GM18520 (cell line): ENCODE results near the gene LGI2.
"Not testable (repeated sequence)": the region's sequence is repeated elsewhere in the genome, so short reads cannot be mapped to it uniquely, and the experiment has no call there.

Experiments used
- ATAC-seq: cut with Tn5 transposase; IDR thresholded peaks from one replicate; pipeline ENCODE4 v1.9.1; 2021; ENCODE audit not compliant: unreplicated experiment

Gene LGI2

GRCh38 chr4:25050370-25051078, 19.8 kb upstream of the LGI2 start:
- ATAC-seq: no peak

DNA sequence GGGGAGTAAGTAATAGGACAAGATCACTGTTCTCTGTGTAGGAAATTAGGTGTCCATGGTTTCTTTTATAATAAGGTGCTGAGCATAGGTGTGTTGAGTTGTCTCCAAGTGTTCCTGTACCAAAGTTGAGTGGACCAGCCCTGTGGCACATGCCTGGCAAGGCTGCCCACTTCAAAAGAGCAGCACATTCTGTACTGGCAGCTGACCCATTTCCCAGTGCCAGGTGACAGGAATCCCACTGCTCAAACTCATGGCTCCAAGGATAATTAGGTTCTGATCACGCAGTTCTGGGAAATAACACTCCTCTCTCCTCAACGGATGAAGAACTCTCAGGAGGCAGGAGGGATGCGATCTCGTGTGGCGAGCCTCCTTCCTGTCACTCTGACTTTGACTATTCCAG, 12.8 kb upstream of the LGI2 start:
- no peak for ATAC-seq

DNA sequence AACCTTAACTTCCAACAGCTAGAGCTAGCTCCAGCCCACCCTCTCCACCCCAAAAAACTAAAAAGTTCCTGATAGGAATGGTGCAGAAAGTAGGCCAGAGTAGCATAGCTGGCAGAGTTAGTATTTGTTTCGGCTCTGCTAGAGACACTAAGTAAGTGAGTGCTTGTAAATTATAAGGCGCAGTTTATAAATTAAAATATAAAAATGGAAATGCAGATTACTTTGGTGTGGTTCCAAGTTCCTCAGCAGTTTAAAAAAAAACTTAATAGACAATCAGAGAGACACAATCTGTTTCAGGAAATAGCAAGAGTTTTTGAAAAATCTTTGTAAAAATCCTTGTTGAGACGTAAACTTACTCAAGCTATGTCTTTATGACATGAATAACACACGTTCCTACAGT, 2.8 kb upstream of the LGI2 start:
- no peak for ATAC-seq

- ATAC-seq: no peak
Measured at GRCh38 chr4:25032126-25032525, 1.4 kb upstream of the LGI2 start.

GRCh38 chr4:25031077-25031621, 403 bp upstream of the LGI2 start:
- no peak for ATAC-seq

GRCh38 chr4:25029479-25030276, 1.1 kb downstream of the LGI2 start:
- no peak for ATAC-seq

DNA sequence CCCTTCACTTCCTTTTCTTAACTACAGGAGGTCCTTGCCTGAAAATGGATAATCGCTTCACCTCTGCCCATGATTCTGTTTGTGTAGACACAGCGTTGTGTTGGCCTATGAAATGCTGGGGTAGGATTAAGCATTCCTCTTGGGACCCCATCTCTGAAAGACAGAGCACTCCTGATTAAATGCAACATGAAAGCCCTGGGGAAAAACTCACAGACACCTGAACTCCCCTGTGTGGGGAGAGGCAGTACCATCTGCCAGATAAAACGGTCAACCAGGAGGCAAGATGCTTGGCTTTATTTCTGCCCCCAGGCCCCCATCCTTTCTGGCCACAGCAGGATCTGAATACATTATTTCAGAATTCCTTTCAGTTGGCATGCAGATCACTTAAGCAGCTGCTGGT, 1.9 kb downstream of the LGI2 start:
- no peak for ATAC-seq

GRCh38 chr4:25022766-25023165, 8.0 kb downstream of the LGI2 start:
- no peak for ATAC-seq

- no peak for ATAC-seq
Measured at GRCh38 chr4:25021216-25021615, 9.5 kb downstream of the LGI2 start.

DNA sequence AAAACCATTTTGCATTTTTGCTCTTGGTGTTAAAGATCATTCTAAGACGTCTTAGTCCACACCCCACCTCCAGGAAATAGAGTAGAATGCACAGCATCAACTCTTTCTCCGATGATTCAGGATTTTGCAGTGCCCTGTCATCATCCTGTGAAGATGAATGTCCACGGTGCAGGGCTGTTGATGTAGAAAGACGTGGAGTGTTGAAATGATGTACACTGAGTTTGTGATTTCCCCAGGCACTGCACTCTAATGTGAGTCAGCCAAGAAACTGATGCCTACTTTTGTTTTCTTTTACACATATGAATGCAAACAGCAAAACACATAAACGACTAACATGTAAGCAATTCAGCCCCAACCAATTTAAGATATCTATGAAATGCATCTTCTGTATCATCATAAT, 10.5 kb downstream of the LGI2 start:
- no peak for ATAC-seq

- no peak for ATAC-seq
Measured at GRCh38 chr4:25019501-25019900, 11.2 kb downstream of the LGI2 start.

DNA sequence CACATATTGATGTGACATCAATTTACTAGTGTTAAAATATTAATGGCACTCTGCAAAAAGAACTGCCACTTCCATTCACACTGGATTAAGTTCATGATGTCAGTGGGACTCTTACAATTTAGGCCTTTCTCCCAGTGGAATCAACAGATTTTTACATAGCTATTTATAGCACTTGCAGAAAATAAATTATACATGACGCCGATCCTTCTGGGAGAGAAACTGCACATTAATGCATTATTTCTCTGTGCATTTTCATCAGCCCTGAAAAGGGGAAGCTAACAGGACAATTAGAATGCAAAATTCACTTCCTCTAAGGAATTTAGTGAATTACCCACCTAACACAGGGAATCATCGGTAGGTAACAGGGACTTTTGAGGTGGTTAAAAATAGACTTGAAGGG, 15.7 kb downstream of the LGI2 start:
- ATAC-seq: no peak

DNA sequence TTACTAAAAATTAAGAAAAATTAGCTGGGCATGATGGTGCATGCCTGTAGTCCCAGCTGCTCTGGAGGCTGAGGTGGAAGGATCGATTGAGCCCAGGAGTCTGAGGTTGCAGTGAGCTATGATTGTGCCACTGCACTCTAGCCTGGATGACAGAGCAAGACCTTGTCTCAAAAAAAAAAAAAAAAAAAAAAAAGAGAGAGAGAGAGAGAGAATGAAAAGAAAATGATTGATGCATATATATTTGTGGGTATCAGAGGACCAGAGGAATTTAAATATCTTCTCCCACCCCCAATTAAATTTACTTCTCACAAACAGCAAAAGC, 16.1 kb downstream of the LGI2 start:
- ATAC-seq: not testable (repeated sequence)

DNA sequence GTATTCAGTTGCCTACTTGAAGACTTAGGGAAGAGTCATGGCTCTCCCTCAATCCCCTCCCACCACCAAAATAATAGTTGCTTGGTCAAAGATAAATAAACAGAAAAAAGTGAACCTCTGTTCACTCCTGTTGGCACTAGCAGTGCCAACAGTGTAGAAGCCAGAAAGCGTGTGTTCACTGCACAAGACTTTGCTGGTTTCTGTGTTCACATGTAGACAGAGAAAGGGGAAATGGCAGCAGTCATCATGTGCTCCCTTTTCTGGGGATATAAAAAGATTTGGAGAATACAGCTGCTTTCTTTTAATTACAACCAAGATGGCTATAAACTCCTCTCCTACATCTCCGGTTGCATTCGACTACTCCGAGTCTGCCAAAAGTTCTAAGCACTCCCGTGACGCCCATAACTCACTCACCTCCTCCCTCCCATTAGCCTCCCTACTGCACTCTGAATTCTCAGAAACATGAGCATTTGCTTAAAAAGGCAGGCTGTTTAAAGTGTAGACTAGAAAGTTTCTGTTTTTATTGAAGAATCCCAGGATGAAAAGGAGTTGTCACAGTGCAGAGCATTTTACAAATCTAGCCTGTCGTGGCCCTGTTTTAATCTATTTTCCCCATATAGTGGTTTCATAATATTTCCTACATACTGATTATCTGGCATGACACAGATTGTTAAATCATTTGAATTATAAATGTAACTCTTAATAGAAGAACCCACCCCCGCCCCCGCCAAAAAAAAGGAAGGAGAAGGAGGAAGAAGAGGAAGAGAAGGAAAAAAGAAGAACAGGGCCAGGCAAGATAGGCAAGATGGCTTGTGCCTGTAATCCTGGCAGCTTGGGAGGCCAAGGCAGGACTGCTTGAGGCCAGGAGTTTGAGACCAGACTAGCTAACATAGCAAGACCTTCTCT, 16.7 kb downstream of the LGI2 start:
- no peak for ATAC-seq

DNA sequence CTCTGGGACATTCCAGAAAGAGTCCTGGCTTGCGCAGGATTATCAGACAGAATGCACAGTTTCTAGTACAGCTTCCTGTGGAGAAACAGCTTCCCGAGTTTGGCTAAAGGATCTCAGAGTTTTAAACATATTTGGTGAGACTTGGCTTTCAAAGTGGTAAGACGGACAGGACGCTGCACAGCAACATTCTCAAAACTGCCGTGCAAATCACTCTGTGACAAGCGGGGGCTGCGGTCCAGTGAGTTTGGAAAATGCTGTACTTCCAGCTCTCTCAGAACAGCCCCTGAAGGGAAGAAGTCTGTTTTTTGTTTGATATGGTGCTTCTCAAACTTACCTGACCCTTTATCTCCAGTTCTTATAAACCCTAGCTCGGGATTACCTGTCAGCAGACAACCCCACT, 18.1 kb downstream of the LGI2 start:
- no peak for ATAC-seq

- no peak for ATAC-seq
Measured at GRCh38 chr4:25011135-25011866, 19.4 kb downstream of the LGI2 start.

GRCh38 chr4:25007598-25007997, 23.1 kb downstream of the LGI2 start:
- no peak for ATAC-seq

DNA sequence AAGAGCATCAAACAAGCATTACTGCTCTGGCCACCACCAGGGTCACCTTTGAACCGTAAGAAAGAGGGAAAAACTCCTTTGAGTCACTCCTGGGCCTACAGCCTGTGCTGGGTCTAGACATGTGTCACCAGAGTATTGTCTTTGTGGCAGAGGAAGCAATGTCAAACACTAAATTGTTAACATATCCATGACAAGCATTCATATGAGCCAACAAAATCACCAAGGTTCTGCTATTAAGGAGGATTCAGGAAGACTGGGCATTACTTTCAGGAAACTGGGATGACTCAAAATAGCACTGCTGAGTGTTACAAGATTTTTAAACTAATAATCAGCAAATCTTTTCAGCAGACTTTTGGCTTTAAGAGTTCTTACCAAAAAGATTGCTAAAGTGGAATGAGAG, 28.1 kb downstream of the LGI2 start:
- ATAC-seq: no peak

DNA sequence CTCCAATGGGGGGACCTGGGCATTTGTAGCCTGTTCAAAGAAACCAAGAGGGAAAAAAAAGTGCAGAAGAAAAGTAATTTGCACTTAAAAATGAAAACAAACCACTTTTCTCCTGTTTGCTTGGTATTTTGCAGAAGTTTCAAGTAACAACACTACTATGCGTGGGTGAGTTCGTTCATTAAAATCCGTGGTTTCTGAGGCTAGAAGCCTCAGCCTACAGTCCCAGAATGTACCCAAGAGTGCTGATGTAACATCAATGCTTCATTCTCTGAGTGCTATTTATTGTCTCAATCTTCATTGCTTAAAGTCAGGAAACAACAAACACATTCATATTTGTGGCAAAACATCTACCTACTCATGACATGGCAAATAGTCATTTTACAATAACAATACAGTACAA, 29.2 kb downstream of the LGI2 start:
- no peak for ATAC-seq

DNA sequence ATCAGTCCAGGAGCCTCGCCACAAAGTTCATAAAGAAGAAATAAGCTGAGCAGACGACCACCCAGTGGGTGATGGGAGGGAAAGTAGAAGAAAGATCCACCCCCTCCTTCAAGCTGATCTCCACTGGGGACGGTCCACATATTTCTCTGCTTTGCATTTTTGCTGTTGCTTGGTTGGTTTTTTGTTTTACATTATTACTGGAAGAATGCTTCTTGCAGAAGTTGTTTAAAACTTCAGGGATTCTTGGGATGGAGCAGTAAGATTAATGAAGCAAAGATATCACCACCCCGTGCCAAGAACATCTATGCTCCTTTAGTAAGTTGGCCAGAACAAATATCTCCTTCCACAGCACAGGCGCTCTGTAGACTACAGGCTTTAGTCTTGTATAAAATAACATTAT, 30.1 kb downstream of the LGI2 start:
- ATAC-seq: no peak
